ENCODE data around the gene ENPP3.

ENPP3 gene

GRCh38 chr6:131792091-131792496 lies 155.0 kb downstream of the ENPP3 start:
- Histone ChIP-seq H2AFZ (ENCODE audit: low read depth, low read length) (no peak overlapping the region), H3K4me3 (ENCODE audit: low read length) (no peak overlapping the region), H3K9me3 (ENCODE audit: low read length) (no peaks in the 10 kb centered on the region), H3K36me3 (ENCODE audit: insufficient read depth, low read length) (no peaks in the 10 kb centered on the region), H3K27me3 (ENCODE audit: insufficient read depth, low read length) (peaks cover 2% of the 10 kb centered on the region), H3K4me1 (ENCODE audit: insufficient read depth, low read length) (no peaks in the 10 kb centered on the region)

GRCh38 chr6:131795366-131795765 lies 158.3 kb downstream of the ENPP3 start:
- peaks cover 6% of the 10 kb centered on the region for H3K27me3 ChIP-seq (ENCODE audit: insufficient read depth, low read length)
- no peak overlapping the region for H3K4me3 ChIP-seq (ENCODE audit: low read length)
- H2AFZ ChIP-seq (ENCODE audit: low read depth, low read length) = no peak overlapping the region
- H3K36me3 ChIP-seq (ENCODE audit: insufficient read depth, low read length) = no peaks in the 10 kb centered on the region
- H3K9me3 ChIP-seq (ENCODE audit: low read length) = no peaks in the 10 kb centered on the region
- H3K4me1 ChIP-seq (ENCODE audit: insufficient read depth, low read length) = no peaks in the 10 kb centered on the region

Data from neuron (in vitro differentiated cells).